H1 (cell line): ENCODE results near the gene LLGL1. TPM values are rescaled to one million over a fixed set of nuclear protein-coding genes. Genes with fewer than 3 reads are reported as not detected.

Experiments used
- CTCF ChIA-PET: fragments of 300-600 bp; sonication (Branson Sonifier 250); formaldehyde crosslinking; loops from one replicate; lab custom pipeline; 2021; ENCODE audit not compliant: partially characterized antibody; lab: Charles Lee
- POLR2A ChIA-PET: fragments of 300-600 bp; sonication (Branson Sonifier 250); formaldehyde crosslinking; loops from one replicate; lab custom pipeline; 2021; ENCODE audit warnings: inconsistent platforms; ENCODE audit not compliant: partially characterized antibody; lab: Charles Lee
- DNase-seq, 2 experiments: peaks; one replicate each; pipeline versions ENCODE4 v3.0.0 to v3.0.0-alpha.2; 2010 to 2022; ENCODE audit warnings: low spot score in 2 of 2, low read depth in 1 of 2, mixed read lengths in 1 of 2
- FAIRE-seq: peaks from 2 replicates; lab custom pipeline; 2011; peaks lifted over from hg19 to GRCh38; lab: Jason Lieb, UNC
- H2AFZ ChIP-seq: 2 replicates; pipeline ENCODE4 v1.8.1; 2012; ENCODE audit warnings: low read length, inconsistent platforms
- H2AK5ac ChIP-seq: 2 replicates; pipeline ENCODE4 v1.6.1; 2013; ENCODE audit warnings: low read depth, low read length
- H2BK120ac ChIP-seq: replicated peaks from 2 replicates; pipeline ENCODE3; 2013; ENCODE audit warnings: low read depth, low read length, inconsistent platforms
- H2BK12ac ChIP-seq: 2 replicates; pipeline ENCODE4 v1.6.1; 2013; ENCODE audit warnings: low read depth, low read length
- H2BK15ac ChIP-seq: 2 replicates; pipeline ENCODE4 v1.6.1; 2013; ENCODE audit warnings: low read length
- H2BK20ac ChIP-seq: 2 replicates; pipeline ENCODE4 v1.6.1; 2013; ENCODE audit warnings: low read length
- H2BK5ac ChIP-seq: 2 replicates; pipeline ENCODE4 v1.6.1; 2013; ENCODE audit warnings: low read depth, low read length
- H3K14ac ChIP-seq: 2 replicates; pipeline ENCODE4 v1.6.1; 2013; ENCODE audit warnings: inconsistent platforms; ENCODE audit not compliant: insufficient read length
- H3K18ac ChIP-seq: 2 replicates; pipeline ENCODE4 v1.6.1; 2013; ENCODE audit warnings: low read length; ENCODE audit errors: extremely low read depth
- H3K23ac ChIP-seq: 2 replicates; pipeline ENCODE4 v1.6.1; 2013; ENCODE audit warnings: inconsistent platforms; ENCODE audit not compliant: insufficient read length
- H3K23me2 ChIP-seq: 2 replicates; pipeline ENCODE4 v1.6.1; 2013; ENCODE audit warnings: low read depth, low read length
- H3K27ac ChIP-seq: 2 replicates; pipeline ENCODE4 v1.6.1; 2011; ENCODE audit warnings: low read depth, low read length, inconsistent platforms
- H3K27me3 ChIP-seq, 4 experiments: replicated peaks in 1 of 4; 1 replicate in 1 of 4; 2 replicates in 3 of 4; pipeline versions ENCODE4 v1.6.1 to v1.8.1; 2011 to 2013; ENCODE audit warnings: low read length in 3 of 4, mild to moderate bottlenecking in 3 of 4, inconsistent platforms in 2 of 4, mixed read lengths in 2 of 4, moderate library complexity in 1 of 4; ENCODE audit not compliant: control insufficient read depth in 3 of 4, insufficient read depth in 3 of 4; ENCODE audit errors: extremely low read depth in 1 of 4
- H3K36me3 ChIP-seq, 4 experiments: 2 replicates each; pipeline versions ENCODE4 v1.6.1 to v1.8.1; 2011 to 2013; ENCODE audit warnings: mild to moderate bottlenecking in 4 of 4, low read length in 3 of 4, moderate library complexity in 2 of 4, control low read depth in 1 of 4, inconsistent platforms in 1 of 4; ENCODE audit not compliant: insufficient read depth in 4 of 4, control insufficient read depth in 2 of 4
- H3K4ac ChIP-seq: replicated peaks from 2 replicates; pipeline ENCODE3; 2013; ENCODE audit warnings: low read length, low read depth, mixed read lengths, inconsistent platforms; ENCODE audit not compliant: insufficient read length
- H3K4me1 ChIP-seq, 4 experiments: replicated peaks in 1 of 4; 1 replicate in 1 of 4; 2 replicates in 3 of 4; pipeline versions ENCODE4 v1.6.1 to v1.8.1; 2011 to 2013; ENCODE audit warnings: low read length in 3 of 4, inconsistent platforms in 2 of 4, mixed read lengths in 1 of 4; ENCODE audit not compliant: insufficient read depth in 4 of 4, control insufficient read depth in 3 of 4
- H3K4me2 ChIP-seq, 2 experiments: 2 replicates each; pipeline versions ENCODE4 v1.6.1 to v1.8.1; 2011 to 2013; ENCODE audit warnings: low read depth in 2 of 2, low read length in 2 of 2, control low read depth in 1 of 2, inconsistent platforms in 1 of 2, mild to moderate bottlenecking in 1 of 2; ENCODE audit not compliant: insufficient read depth in 1 of 2
- H3K4me3 ChIP-seq, 4 experiments: fragments of 200-600, 300-600 bp in 1 of 4; sonication (generic), shearing (Covaris generic), sonication (Bioruptor Twin) in 1 of 4; 2 replicates each; pipeline versions ENCODE4 v1.5.1 to v1.8.1; 2011 to 2016; ENCODE audit warnings: low read length in 4 of 4, low read depth in 3 of 4, control low read depth in 2 of 4, inconsistent platforms in 2 of 4, mild to moderate bottlenecking in 2 of 4, mixed read lengths in 1 of 4, moderate library complexity in 1 of 4; ENCODE audit not compliant: insufficient read depth in 2 of 4; ENCODE audit errors: extremely low read depth in 1 of 4
- H3K56ac ChIP-seq: replicated peaks from 2 replicates; pipeline ENCODE3; 2013; ENCODE audit warnings: low read depth, mild to moderate bottlenecking, mixed read lengths, low read length, inconsistent platforms; ENCODE audit not compliant: insufficient read length
- H3K79me1 ChIP-seq: 2 replicates; pipeline ENCODE4 v1.6.1; 2013; ENCODE audit warnings: low read depth, low read length, control low read depth
- H3K79me2 ChIP-seq, 2 experiments: 2 replicates each; pipeline versions ENCODE4 v1.6.1 to v1.8.1; 2012 to 2013; ENCODE audit warnings: low read length in 2 of 2, mild to moderate bottlenecking in 2 of 2, inconsistent platforms in 1 of 2; ENCODE audit not compliant: insufficient read depth in 2 of 2, control insufficient read depth in 1 of 2
- H3K9ac ChIP-seq, 4 experiments: replicated peaks in 1 of 4; 1 replicate in 1 of 4; 2 replicates in 3 of 4; pipeline versions ENCODE4 v1.6.1 to v1.8.1; 2011 to 2013; ENCODE audit warnings: low read depth in 3 of 4, low read length in 3 of 4, control low read depth in 2 of 4, mild to moderate bottlenecking in 2 of 4, moderate library complexity in 2 of 4, inconsistent platforms in 1 of 4; ENCODE audit errors: extremely low read depth in 1 of 4
- H3K9me3 ChIP-seq, 2 experiments: 2 replicates each; pipeline versions ENCODE4 v1.6.1 to v1.8.1; 2012 to 2013; ENCODE audit warnings: mild to moderate bottlenecking in 2 of 2, moderate library complexity in 2 of 2, control low read depth in 1 of 2, inconsistent platforms in 1 of 2, low read depth in 1 of 2, low read length in 1 of 2, mixed read lengths in 1 of 2; ENCODE audit not compliant: insufficient read depth in 2 of 2
- H4K20me1 ChIP-seq, 2 experiments: replicated peaks in 1 of 2; 2 replicates each; pipeline versions ENCODE3 to v1.8.1; 2011 to 2013; ENCODE audit warnings: inconsistent platforms in 2 of 2, low read length in 2 of 2, mild to moderate bottlenecking in 1 of 2; ENCODE audit not compliant: insufficient read depth in 2 of 2, control insufficient read depth in 1 of 2
- H4K5ac ChIP-seq: 2 replicates; pipeline ENCODE4 v1.6.1; 2013; ENCODE audit warnings: low read length, low read depth, mixed read lengths, inconsistent platforms; ENCODE audit not compliant: insufficient read length
- H4K8ac ChIP-seq: 2 replicates; pipeline ENCODE4 v1.8.0; 2013; ENCODE audit warnings: mild to moderate bottlenecking, moderate library complexity, low read length, inconsistent platforms; ENCODE audit not compliant: insufficient read depth; ENCODE audit errors: extremely low read depth
- H4K91ac ChIP-seq: replicated peaks from 2 replicates; pipeline ENCODE3; 2013; ENCODE audit warnings: low read length, mixed read lengths, inconsistent platforms; ENCODE audit not compliant: insufficient read length
- EGR1 ChIP-seq: IDR thresholded peaks from 2 replicates; pipeline ENCODE4 v1.6.1; 2011; ENCODE audit warnings: low read depth, low read length, borderline replicate concordance
- FOSL1 ChIP-seq: IDR thresholded peaks from 2 replicates; pipeline ENCODE4 v1.6.1; 2011; ENCODE audit warnings: mild to moderate bottlenecking, low read depth, low read length, moderate library complexity; ENCODE audit not compliant: insufficient read depth
- JUN ChIP-seq: IDR thresholded peaks from 2 replicates; pipeline ENCODE4 v1.6.1; 2011; ENCODE audit warnings: low read depth, mild to moderate bottlenecking, improper control_type of control experiment, low read length
- JUND ChIP-seq: IDR thresholded peaks from 2 replicates; pipeline ENCODE4 v1.6.1; 2011; ENCODE audit warnings: mild to moderate bottlenecking, improper control_type of control experiment, low read length
- MAX ChIP-seq: IDR thresholded peaks from 2 replicates; pipeline ENCODE4 v1.6.1; 2012; ENCODE audit warnings: inconsistent platforms
- POLR2A ChIP-seq, 2 experiments: IDR thresholded peaks; 1 replicate in 1 of 2; 2 replicates in 1 of 2; pipeline ENCODE4 v1.6.1; 2011; ENCODE audit warnings: low read depth in 2 of 2, low read length in 2 of 2, mild to moderate bottlenecking in 2 of 2; ENCODE audit errors: control extremely low read depth in 1 of 2
- RBBP5 ChIP-seq: IDR thresholded peaks from 2 replicates; pipeline ENCODE4 v1.7.1; 2012; ENCODE audit warnings: low read depth, mild to moderate bottlenecking, inconsistent platforms, low read length, moderate library complexity, borderline replicate concordance
- USF2 ChIP-seq: IDR thresholded peaks from 2 replicates; pipeline ENCODE4 v1.6.1; 2011; ENCODE audit warnings: low read length, improper control_type of control experiment
- YY1 ChIP-seq: IDR thresholded peaks from 2 replicates; pipeline ENCODE4 v1.6.1; 2011; ENCODE audit warnings: low read depth, mild to moderate bottlenecking, low read length
- WGBS, 2 experiments: shearing (Covaris generic) in 1 of 2; methylation state at CpG; one replicate each; pipeline versions ENCODE4 v1.1.6 to v1.1.7; 2013 to 2015; ENCODE audit warnings: low lambda C conversion rate in 2 of 2, mixed read lengths in 2 of 2, inconsistent platforms in 1 of 2, low coverage in 1 of 2, missing lambda C conversion rate in 1 of 2; ENCODE audit not compliant: insufficient replicate concordance in 2 of 2, insufficient coverage in 1 of 2, insufficient read length in 1 of 2; ENCODE audit errors: extremely low coverage in 1 of 2, missing lambda C conversion rate in 1 of 2; 5-methylcytosine and 5-hydroxymethylcytosine counted together
- polyA plus RNA-seq, 7 experiments: library from polyadenylated mRNA; depleted of rRNA in 3 of 7; stranded (reverse) in 5 of 7; unstranded in 2 of 7; fragments of >200 nt in 5 of 7; fragments of 200-250 nt in 2 of 7; gene quantifications; 1 replicate in 5 of 7; 2 replicates in 1 of 7; 4 replicates in 1 of 7; pipeline versions ENCODE4 v1.2.1 to v1.2.3, GENCODE V29; 2011 to 2013; ENCODE audit warnings: missing spikeins in 2 of 7, mixed read lengths in 2 of 7
- total RNA-seq: library from RNA; stranded (reverse); fragmentation: NEBNext Ultra II Directional; extraction: Animal tissue kit (Norgen Biotek cat#: 25700); gene quantifications from 2 replicates; pipeline ENCODE4 v1.2.1, GENCODE V29; 2021

LLGL1 gene
- total and polyA plus RNA-seq, 2 of the 8 experiments (the other 6 are each of a cell fraction or from before 2014, with no cell fraction given): 71.3 to 107 TPM

GRCh38 chr17:18203308-18203707 lies 22.1 kb upstream of the LLGL1 start:
- Histone ChIP-seq H3K27me3 (no peaks in the 10 kb centered on the region), H3K23ac (no peak overlapping the region), H3K9me3 (no peaks in the 10 kb centered on the region), H3K14ac (no peak overlapping the region), H3K9ac (no peak overlapping the region), H2AFZ (no peak overlapping the region), H4K5ac (no peak overlapping the region), H2BK120ac (no peak overlapping the region), H3K79me1 (peaks cover 25% of the 10 kb centered on the region), H2BK15ac (no peak overlapping the region), H3K27ac (0 out of 2 replicates have a peak overlapping the region, but pooled peaks have one; percentile 32), H4K20me1 (peaks cover 16 to 38% of the 10 kb centered on the region in 2 experiments), H2BK20ac (no peak overlapping the region), H3K4me2 (peak overlapping the region; percentile 30 to 41; a peak in 2 of 4 replicates)
- POLR2A ChIA-PET: interaction anchor here (0.9 to 3.3 kb wide), 6 partner anchors 13 to 89 kb away, joined by 3 to 13 read pairs (median 4); partner anchors contain the start of genes ALKBH5 and MIEF2
- no peak for TF ChIP-seq EGR1
- peak; percentile 13; the same call in 1 of the 2 replicates for TF ChIP-seq JUND
- TF ChIP-seq MAX: peak; percentile 54
- no peak for TF ChIP-seq RBBP5
- no peak for TF ChIP-seq YY1
- no peak for TF ChIP-seq POLR2A (IDR thresholded peaks at IDR 0.05; ENCODE audit: control extremely low read depth in 1 of 2, low read depth in 2 of 2, low read length in 2 of 2)
- no peak for TF ChIP-seq JUN
- peak; percentile 71; the same call in 1 of the 2 replicates for TF ChIP-seq USF2
- TF ChIP-seq FOSL1: no peak
- TF ChIP-seq, all 59 proteins: peak for 3
- DNase-seq (no peak), FAIRE-seq (peak; percentile 88)
- Histone ChIP-seq H4K91ac (no peak overlapping the region), H2AK5ac (no peak overlapping the region), H2BK5ac (no peak overlapping the region), H3K23me2 (no peaks in the 10 kb centered on the region), H3K79me2 (peaks cover 0 to 54% of the 10 kb centered on the region in 2 experiments; a peak in 2 of 4 replicates), H3K4me1 (peaks cover 0 to 8% (median 5%) of the 10 kb centered on the region in 4 experiments; a peak in 5 of 7 replicates), H3K4ac (no peak overlapping the region), H2BK12ac (no peak overlapping the region), H3K4me3 (no peak overlapping the region), H3K18ac (no peak overlapping the region), H3K56ac (no peak overlapping the region), H3K36me3 (peaks cover 6 to 22% (median 13%) of the 10 kb centered on the region in 4 experiments; a peak in 6 of 8 replicates), H4K8ac (no peak overlapping the region)
- 75% methylated on average over 7 of the region's 7 CpGs; no CpG with 5 or more reads in 1 of the 2 experiments for WGBS, 2 experiments
- CTCF ChIA-PET: interaction anchor here (0.7 to 9.0 kb wide), 7 partner anchors 12 to 88 kb away, joined by 3 to 99 read pairs (median 4); no protein-coding TSS in a partner anchor
